CD4-positive, alpha-beta T cell treated with Interleukin-2 at 100 ng/mL for 4 hours (primary cell): ENCODE data around the gene ATXN1.
A peak's percentile ranks its signal among the peaks of the same experiment; 100 is the strongest.

Experiments used
- DNase-seq: peaks from one replicate; pipeline ENCODE4 v3.0.0-alpha.2; 2020; ENCODE audit warnings: low spot score

The ATXN1 gene

GRCh38 chr6:16673011-16673797, 88.1 kb downstream of the ATXN1 start:
- no peak for DNase-seq

GRCh38 chr6:16671302-16672289, 89.7 kb downstream of the ATXN1 start:
- DNase-seq: no peak

GRCh38 chr6:16670617-16671051, 90.6 kb downstream of the ATXN1 start:
- no peak for DNase-seq

- no peak for DNase-seq
Observed at GRCh38 chr6:16670183-16670582, 91.1 kb downstream of the ATXN1 start.

GRCh38 chr6:16669227-16669626, 92.0 kb downstream of the ATXN1 start:
- peak; percentile 83 for DNase-seq

GRCh38 chr6:16667509-16667908, 93.8 kb downstream of the ATXN1 start:
- DNase-seq: no peak

GRCh38 chr6:16665992-16666391, 95.3 kb downstream of the ATXN1 start:
- no peak for DNase-seq

GRCh38 chr6:16665182-16665581, 96.1 kb downstream of the ATXN1 start:
- no peak for DNase-seq

GRCh38 chr6:16663901-16664300, 97.4 kb downstream of the ATXN1 start:
- no peak for DNase-seq

GRCh38 chr6:16660157-16660497, 101.1 kb downstream of the ATXN1 start:
- no peak for DNase-seq

GRCh38 chr6:16659466-16660156, 101.6 kb downstream of the ATXN1 start:
- no peak for DNase-seq

- DNase-seq: no peak
Observed at GRCh38 chr6:16658348-16659034, 102.8 kb downstream of the ATXN1 start.

- DNase-seq: peak; percentile 33
Observed at GRCh38 chr6:16657768-16658167, 103.5 kb downstream of the ATXN1 start.

- no peak for DNase-seq
Observed at GRCh38 chr6:16656451-16656850, 104.8 kb downstream of the ATXN1 start.

GRCh38 chr6:16654701-16655100, 106.6 kb downstream of the ATXN1 start:
- DNase-seq: peak; percentile 51

GRCh38 chr6:16653226-16653625, 108.0 kb downstream of the ATXN1 start:
- no peak for DNase-seq

- DNase-seq: peak; percentile 79
Observed at GRCh38 chr6:16651871-16652270, 109.4 kb downstream of the ATXN1 start.

- DNase-seq: no peak
Observed at GRCh38 chr6:16649890-16650289, 111.4 kb downstream of the ATXN1 start.

GRCh38 chr6:16649241-16649640, 112.0 kb downstream of the ATXN1 start:
- no peak for DNase-seq

- DNase-seq: no peak
Observed at GRCh38 chr6:16648003-16648402, 113.3 kb downstream of the ATXN1 start.

- no peak for DNase-seq
Observed at GRCh38 chr6:16647422-16647821, 113.8 kb downstream of the ATXN1 start.
